Activated CD8-positive, alpha-beta memory T cell treated with anti-CD3 and anti-CD28 coated beads, Interleukin-2, amount 10 ng/mL, durations not matched to agents 7 days and 5 days (primary cell): ENCODE results near the gene CSKMT. TPM values are rescaled to one million over a fixed set of nuclear protein-coding genes. Genes with fewer than 3 reads are reported as not detected.
"Not testable (repeated sequence)": the region's sequence is repeated elsewhere in the genome, so short reads cannot be mapped to it uniquely, and the experiment has no call there.

Experiments
- ATAC-seq: fragments of 150-1000 bp; cut with Tn5 transposase; one replicate; pipeline ENCODE4 v1.10.0; 2021; ENCODE audit warnings: moderate library complexity
- CTCF ChIA-PET: fragments of 350-600 bp; sonication (Branson Sonifier 250); formaldehyde crosslinking; loops from one replicate; lab custom pipeline; 2021; ENCODE audit warnings: antibody characterized with exemption; lab: Charles Lee
- DNase-seq: peaks from one replicate; pipeline ENCODE4 v3.0.0-alpha.2; 2020
- H3K27ac Mint-ChIP-seq: one replicate; pipeline ENCODE4 v1.8.0; 2021; ENCODE audit warnings: mild to moderate bottlenecking, mixed read lengths
- H3K27me3 Mint-ChIP-seq: one replicate; pipeline ENCODE4 v1.8.0; 2021; ENCODE audit warnings: mixed read lengths
- H3K36me3 Mint-ChIP-seq: one replicate; pipeline ENCODE4 v1.8.0; 2021; ENCODE audit warnings: mild to moderate bottlenecking, mixed read lengths
- H3K4me1 Mint-ChIP-seq: one replicate; pipeline ENCODE4 v1.8.0; 2021; ENCODE audit warnings: mixed read lengths
- H3K4me3 Mint-ChIP-seq: one replicate; pipeline ENCODE4 v1.8.0; 2021; ENCODE audit warnings: mild to moderate bottlenecking, moderate library complexity, mixed read lengths
- H3K9me3 Mint-ChIP-seq: one replicate; pipeline ENCODE4 v1.8.0; 2022; ENCODE audit warnings: low read depth, mixed read lengths
- total RNA-seq, 2 experiments: library from RNA; stranded (reverse); gene quantifications; one replicate each; pipeline ENCODE4 v1.2.3, GENCODE V29; 2021

Gene CSKMT
- total RNA-seq, 2 experiments from 2014 or later, result 23.7 to 31.0 TPM

GRCh38 chr11:62666259-62666926, 1.3 kb downstream of the CSKMT start:
- ATAC-seq (no peak), DNase-seq (no peak)
- CTCF ChIA-PET, result interaction anchor here (0.9 to 3.2 kb wide), 6 partner anchors 8 to 87 kb away, joined by 3 to 19 read pairs (median 7); partner anchors contain the start of genes INTS5, TUT1 and ZBTB3
- H3K4me3 Mint-ChIP-seq, result peak overlapping the region; percentile 97
- H3K36me3 Mint-ChIP-seq, result peaks cover 47% of the 10 kb centered on the region
- H3K9me3 Mint-ChIP-seq, result no peaks in the 10 kb centered on the region
- no peaks in the 10 kb centered on the region for H3K27me3 Mint-ChIP-seq
- H3K4me1 Mint-ChIP-seq, result peaks cover 46% of the 10 kb centered on the region
- peak overlapping the region; percentile 95 for H3K27ac Mint-ChIP-seq

- H3K9me3 Mint-ChIP-seq, result no peaks in the 10 kb centered on the region
- H3K4me1 Mint-ChIP-seq, result peaks cover 51% of the 10 kb centered on the region
- H3K36me3 Mint-ChIP-seq, result peaks cover 49% of the 10 kb centered on the region
- DNase-seq (no peak), ATAC-seq (no peak)
- no peaks in the 10 kb centered on the region for H3K27me3 Mint-ChIP-seq
- peak overlapping the region; percentile 95 for H3K27ac Mint-ChIP-seq
- H3K4me3 Mint-ChIP-seq, result peak overlapping the region; percentile 97
- CTCF ChIA-PET, result interaction anchor here (0.8 to 7.7 kb wide), 6 partner anchors 12 to 124 kb away, joined by 3 to 50 read pairs (median 4); partner anchors contain the start of gene TUT1
These were observed 2.3 kb downstream of the CSKMT start for GRCh38 chr11:62667460-62667859.

GRCh38 chr11:62669420-62670161, 4.5 kb downstream of the CSKMT start:
- Mint-ChIP-seq H3K36me3 (peaks cover 43% of the 10 kb centered on the region), H3K4me1 (peaks cover 53% of the 10 kb centered on the region), H3K27ac (peak overlapping the region; percentile 96), H3K27me3 (no peaks in the 10 kb centered on the region), H3K9me3 (no peaks in the 10 kb centered on the region), H3K4me3 (peak overlapping the region; percentile 95)
- CTCF ChIA-PET, result interaction anchor here (0.9 to 7.7 kb wide), 9 partner anchors 11 to 245 kb away, joined by 3 to 50 read pairs (median 5); partner anchors contain the start of gene TUT1
- no peak for ATAC-seq
- DNase-seq, result no peak

- peak; percentile 20 for ATAC-seq
These were observed 6.1 kb downstream of the CSKMT start for GRCh38 chr11:62671236-62671607.

GRCh38 chr11:62671608-62672389, 6.7 kb downstream of the CSKMT start, which contains the start of the genes LBHD1 and UQCC3:
Gene LBHD1 (minus strand): TSS chr11:62672267. CDS start chr11:62670031, 2,236 bp downstream.
Gene UQCC3 (plus strand): TSS chr11:62671673. CDS start chr11:62671746, 73 bp downstream.
- peaks cover 54% of the 10 kb centered on the region for H3K4me1 Mint-ChIP-seq
- peak; percentile 96 for DNase-seq
- H3K4me3 Mint-ChIP-seq, result peak within 1 kb of the TSS; percentile 95
- H3K27ac Mint-ChIP-seq, result peak within 1 kb of the TSS; percentile 96
- peak; percentile 83 for ATAC-seq
- no peaks in the 10 kb centered on the region for H3K9me3 Mint-ChIP-seq
- H3K27me3 Mint-ChIP-seq, result no peaks in the 10 kb centered on the region
- peaks cover 38% of the 10 kb centered on the region for H3K36me3 Mint-ChIP-seq
- CTCF ChIA-PET, result interaction anchor here (0.7 to 7.7 kb wide), 18 partner anchors 10 to 285 kb away, joined by 3 to 50 read pairs (median 5); partner anchors contain the start of genes INTS5, MTA2, TAF6L and TMEM179B

More at GRCh38 chr11:62671236-62671607, 6.1 kb downstream of the CSKMT start:
- H3K27me3 Mint-ChIP-seq, result no peaks in the 10 kb centered on the region
- H3K36me3 Mint-ChIP-seq, result peaks cover 40% of the 10 kb centered on the region
- CTCF ChIA-PET, result interaction anchor here (0.7 to 7.7 kb wide), 13 partner anchors 10 to 247 kb away, joined by 3 to 50 read pairs (median 5); partner anchors contain the start of genes MTA2, TAF6L, TMEM179B and TUT1
- H3K4me1 Mint-ChIP-seq, result peaks cover 55% of the 10 kb centered on the region
- no peak for DNase-seq
- peak overlapping the region; percentile 96 for H3K27ac Mint-ChIP-seq
- H3K4me3 Mint-ChIP-seq, result peak overlapping the region; percentile 95
- H3K9me3 Mint-ChIP-seq, result no peaks in the 10 kb centered on the region

- Mint-ChIP-seq H3K4me1 (peaks cover 60% of the 10 kb centered on the region), H3K27me3 (no peaks in the 10 kb centered on the region), H3K4me3 (peak overlapping the region; percentile 95), H3K9me3 (no peaks in the 10 kb centered on the region), H3K36me3 (peaks cover 39% of the 10 kb centered on the region), H3K27ac (peak overlapping the region; percentile 96)
- DNase-seq, result no peak
- CTCF ChIA-PET, result interaction anchor here (0.9 to 7.7 kb wide), 5 partner anchors 8 to 279 kb away, joined by 3 to 50 read pairs (median 5); partner anchors contain the start of genes C11orf98, CSKMT, TMEM179B and TUT1
- no peak for ATAC-seq
These were observed 8.0 kb downstream of the CSKMT start for GRCh38 chr11:62673196-62673525.

- not testable (repeated sequence) for H3K27me3 Mint-ChIP-seq, H3K27ac Mint-ChIP-seq, H3K4me3 Mint-ChIP-seq, DNase-seq, H3K9me3 Mint-ChIP-seq, ATAC-seq
- CTCF ChIA-PET, result interaction anchor here (1.6 to 3.5 kb wide), 2 partner anchors 10 to 281 kb away, joined by 3 to 15 read pairs; partner anchors contain the start of genes C11orf98 and CSKMT
- H3K36me3 Mint-ChIP-seq, result peaks cover 34% of the 10 kb centered on the region
- H3K4me1 Mint-ChIP-seq, result peaks cover 50% of the 10 kb centered on the region
These were observed 10.3 kb downstream of the CSKMT start for GRCh38 chr11:62675415-62675814.

- no peaks in the 10 kb centered on the region for H3K9me3 Mint-ChIP-seq
- peaks cover 26% of the 10 kb centered on the region for H3K36me3 Mint-ChIP-seq
- no peak overlapping the region for H3K4me3 Mint-ChIP-seq
- peaks cover 51% of the 10 kb centered on the region for H3K4me1 Mint-ChIP-seq
- H3K27me3 Mint-ChIP-seq, result no peaks in the 10 kb centered on the region
- ATAC-seq (no peak), DNase-seq (no peak)
- CTCF ChIA-PET, result interaction anchor here (1.0 to 2.1 kb wide), 6 partner anchors 12 to 282 kb away, joined by 3 to 7 read pairs (median 4); partner anchors contain the start of genes C11orf98, CSKMT, EML3 and ROM1
- H3K27ac Mint-ChIP-seq, result peak overlapping the region; percentile 90
These were observed 11.6 kb downstream of the CSKMT start for GRCh38 chr11:62676698-62677097.

GRCh38 chr11:62677156-62677555, 12.0 kb downstream of the CSKMT start:
- Mint-ChIP-seq H3K9me3 (no peaks in the 10 kb centered on the region), H3K27me3 (no peaks in the 10 kb centered on the region), H3K4me1 (peaks cover 50% of the 10 kb centered on the region), H3K27ac (peak overlapping the region; percentile 90), H3K4me3 (peak overlapping the region; percentile 46), H3K36me3 (peaks cover 25% of the 10 kb centered on the region)
- ATAC-seq, result no peak
- no peak for DNase-seq
- CTCF ChIA-PET, result interaction anchor here (1.0 to 2.1 kb wide), 5 partner anchors 12 to 204 kb away, joined by 3 to 7 read pairs (median 4); partner anchors contain the start of genes C11orf98, CSKMT, EML3 and ROM1

- no peak for DNase-seq
- H3K9me3 Mint-ChIP-seq, result no peaks in the 10 kb centered on the region
- H3K27ac Mint-ChIP-seq, result peak overlapping the region; percentile 90
- H3K4me3 Mint-ChIP-seq, result peak overlapping the region; percentile 84
- peaks cover 44% of the 10 kb centered on the region for H3K4me1 Mint-ChIP-seq
- CTCF ChIA-PET, result interaction anchor here (1.0 to 2.1 kb wide), 3 partner anchors 13 to 184 kb away, joined by 3 to 7 read pairs (median 5); partner anchors contain the start of genes C11orf98, CSKMT, EML3 and ROM1
- peaks cover 23% of the 10 kb centered on the region for H3K36me3 Mint-ChIP-seq
- no peaks in the 10 kb centered on the region for H3K27me3 Mint-ChIP-seq
- no peak for ATAC-seq
These were observed 12.6 kb downstream of the CSKMT start for GRCh38 chr11:62677714-62678113.

GRCh38 chr11:62678433-62678769, 13.3 kb downstream of the CSKMT start:
- DNase-seq (no peak), ATAC-seq (peak; percentile 3)
- Mint-ChIP-seq H3K4me1 (peaks cover 37% of the 10 kb centered on the region), H3K4me3 (peak overlapping the region; percentile 84), H3K27me3 (no peaks in the 10 kb centered on the region), H3K27ac (peak overlapping the region; percentile 90), H3K9me3 (no peaks in the 10 kb centered on the region), H3K36me3 (peaks cover 22% of the 10 kb centered on the region)
- CTCF ChIA-PET, result interaction anchor here (3.7 kb wide), 1 partner anchor 15 kb away, joined by 42 read pairs; no protein-coding TSS in a partner anchor
